ENCODE data around the gene DVL1.

DVL1 gene

DNA sequence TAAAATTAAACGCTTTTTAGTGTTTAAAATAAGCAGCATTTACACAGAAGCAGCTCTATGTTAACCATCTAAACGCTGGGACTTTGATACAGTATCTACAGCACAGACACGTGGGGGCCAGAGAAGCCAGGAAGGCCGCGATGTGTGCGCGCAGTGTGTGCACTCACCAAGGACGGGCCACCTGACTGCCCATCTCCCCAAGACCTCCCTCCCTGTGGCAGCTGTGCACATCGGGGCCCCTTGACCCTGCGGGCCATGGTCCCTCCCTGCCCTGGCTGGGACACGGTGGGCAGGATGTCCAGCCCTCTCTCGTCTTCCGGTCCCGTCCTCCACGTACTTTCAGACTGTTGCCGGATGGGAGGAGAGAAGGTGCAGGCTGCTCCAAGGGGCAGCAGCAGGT is 13.9 kb downstream of the DVL1 start:
- Histone ChIP-seq H3K9ac (ENCODE audit: low read length) (no peak overlapping the region), H2BK120ac (ENCODE audit: low read depth, low read length) (no peak overlapping the region), H2BK15ac (replicated peaks; ENCODE audit: low read depth) (no peak overlapping the region), H4K8ac (ENCODE audit: low read depth, low read length) (no peak overlapping the region), H3K27me3 (ENCODE audit: insufficient read depth, low read length, poor library complexity) (no peaks in the 10 kb centered on the region), H2AK5ac (ENCODE audit: low read length) (no peak overlapping the region), H3K27ac (ENCODE audit: low read depth, low read length) (no peak overlapping the region), H3K56ac (ENCODE audit: low read length) (no peak overlapping the region), H3K18ac (ENCODE audit: low read length) (no peak overlapping the region), H3K23ac (ENCODE audit: low read length) (no peak overlapping the region), H3K36me3 (ENCODE audit: control insufficient read depth, insufficient read depth, low read length) (no peaks in the 10 kb centered on the region), H3K4me1 (ENCODE audit: control insufficient read depth, low read depth, low read length) (no peaks in the 10 kb centered on the region), H2BK5ac (ENCODE audit: low read length) (no peak overlapping the region), H3K4ac (ENCODE audit: low read depth, low read length) (no peak overlapping the region), H3K79me1 (ENCODE audit: low read length) (no peaks in the 10 kb centered on the region), H3K4me2 (ENCODE audit: low read length) (no peak overlapping the region), H3K79me2 (ENCODE audit: control insufficient read depth, insufficient read depth, low read length) (no peaks in the 10 kb centered on the region), H3K4me3 (ENCODE audit: low read length) (no peak overlapping the region), H4K5ac (ENCODE audit: low read length) (no peak overlapping the region)
- no CpG with 5 or more reads among the region's 16 CpGs for WGBS (ENCODE audit: extremely low coverage, insufficient coverage, low lambda C conversion rate)
- no peak for DNase-seq

DNA sequence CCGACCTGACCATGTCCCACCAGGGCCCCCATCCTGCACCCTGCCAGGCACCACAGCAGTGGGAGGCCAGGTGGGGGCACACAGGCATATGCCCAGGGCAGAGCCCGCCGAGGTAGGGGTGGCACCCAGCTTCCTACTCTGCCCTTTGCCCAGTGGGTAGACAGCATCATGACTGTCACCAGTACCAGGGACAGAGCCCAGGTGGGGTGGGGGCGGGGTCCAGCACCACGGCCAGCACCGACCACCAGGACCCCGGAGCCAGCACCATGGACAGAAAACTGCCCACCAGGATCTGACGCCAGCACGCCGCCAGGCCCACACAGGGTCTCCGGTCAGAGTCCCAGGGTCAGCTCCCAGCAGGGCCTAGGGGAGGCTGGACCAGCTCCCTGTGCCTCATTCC is 14.4 kb downstream of the DVL1 start:
- Histone ChIP-seq H4K8ac (ENCODE audit: low read depth, low read length) (no peak overlapping the region), H3K4me3 (ENCODE audit: low read length) (no peak overlapping the region), H3K79me2 (ENCODE audit: control insufficient read depth, insufficient read depth, low read length) (no peaks in the 10 kb centered on the region), H3K27me3 (ENCODE audit: insufficient read depth, low read length, poor library complexity) (no peaks in the 10 kb centered on the region), H3K4me2 (ENCODE audit: low read length) (no peak overlapping the region), H3K56ac (ENCODE audit: low read length) (no peak overlapping the region), H3K4ac (ENCODE audit: low read depth, low read length) (no peak overlapping the region), H3K23ac (ENCODE audit: low read length) (no peak overlapping the region), H3K18ac (ENCODE audit: low read length) (no peak overlapping the region), H2BK5ac (ENCODE audit: low read length) (no peak overlapping the region), H3K27ac (ENCODE audit: low read depth, low read length) (no peak overlapping the region), H2BK120ac (ENCODE audit: low read depth, low read length) (no peak overlapping the region), H2AK5ac (ENCODE audit: low read length) (no peak overlapping the region), H3K9ac (ENCODE audit: low read length) (no peak overlapping the region), H3K79me1 (ENCODE audit: low read length) (no peaks in the 10 kb centered on the region), H4K5ac (ENCODE audit: low read length) (no peak overlapping the region), H3K36me3 (ENCODE audit: control insufficient read depth, insufficient read depth, low read length) (no peaks in the 10 kb centered on the region), H3K4me1 (ENCODE audit: control insufficient read depth, low read depth, low read length) (no peaks in the 10 kb centered on the region), H2BK15ac (replicated peaks; ENCODE audit: low read depth) (no peak overlapping the region)
- DNase-seq: peak; percentile 63
- no CpG with 5 or more reads among the region's 11 CpGs for WGBS (ENCODE audit: extremely low coverage, insufficient coverage, low lambda C conversion rate)

DNA sequence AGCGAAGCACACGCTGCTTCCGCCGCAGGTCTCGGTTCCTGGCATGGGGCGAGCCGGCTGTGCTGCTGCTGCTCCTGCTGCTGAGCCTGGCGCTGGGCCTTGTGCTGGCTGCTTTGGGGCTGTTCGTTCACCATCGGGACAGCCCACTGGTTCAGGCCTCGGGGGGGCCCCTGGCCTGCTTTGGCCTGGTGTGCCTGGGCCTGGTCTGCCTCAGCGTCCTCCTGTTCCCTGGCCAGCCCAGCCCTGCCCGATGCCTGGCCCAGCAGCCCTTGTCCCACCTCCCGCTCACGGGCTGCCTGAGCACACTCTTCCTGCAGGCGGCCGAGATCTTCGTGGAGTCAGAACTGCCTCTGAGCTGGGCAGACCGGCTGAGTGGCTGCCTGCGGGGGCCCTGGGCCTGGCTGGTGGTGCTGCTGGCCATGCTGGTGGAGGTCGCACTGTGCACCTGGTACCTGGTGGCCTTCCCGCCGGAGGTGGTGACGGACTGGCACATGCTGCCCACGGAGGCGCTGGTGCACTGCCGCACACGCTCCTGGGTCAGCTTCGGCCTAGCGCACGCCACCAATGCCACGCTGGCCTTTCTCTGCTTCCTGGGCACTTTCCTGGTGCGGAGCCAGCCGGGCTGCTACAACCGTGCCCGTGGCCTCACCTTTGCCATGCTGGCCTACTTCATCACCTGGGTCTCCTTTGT is 15.5 kb downstream of the DVL1 start:
- Histone ChIP-seq H3K18ac (ENCODE audit: low read length) (no peak overlapping the region), H3K27ac (ENCODE audit: low read depth, low read length) (no peak overlapping the region), H3K36me3 (ENCODE audit: control insufficient read depth, insufficient read depth, low read length) (no peaks in the 10 kb centered on the region), H3K23ac (ENCODE audit: low read length) (no peak overlapping the region), H2BK5ac (ENCODE audit: low read length) (no peak overlapping the region), H3K4me3 (ENCODE audit: low read length) (no peak overlapping the region), H3K79me2 (ENCODE audit: control insufficient read depth, insufficient read depth, low read length) (no peaks in the 10 kb centered on the region), H3K4me1 (ENCODE audit: control insufficient read depth, low read depth, low read length) (no peaks in the 10 kb centered on the region), H4K8ac (ENCODE audit: low read depth, low read length) (no peak overlapping the region), H3K56ac (ENCODE audit: low read length) (no peak overlapping the region), H4K5ac (ENCODE audit: low read length) (no peak overlapping the region), H3K9ac (ENCODE audit: low read length) (no peak overlapping the region), H3K4ac (ENCODE audit: low read depth, low read length) (no peak overlapping the region), H2BK15ac (replicated peaks; ENCODE audit: low read depth) (no peak overlapping the region), H3K4me2 (ENCODE audit: low read length) (no peak overlapping the region), H2BK120ac (ENCODE audit: low read depth, low read length) (no peak overlapping the region), H2AK5ac (ENCODE audit: low read length) (no peak overlapping the region), H3K27me3 (ENCODE audit: insufficient read depth, low read length, poor library complexity) (no peaks in the 10 kb centered on the region), H3K79me1 (ENCODE audit: low read length) (no peaks in the 10 kb centered on the region)
- no CpG with 5 or more reads among the region's 36 CpGs for WGBS (ENCODE audit: extremely low coverage, insufficient coverage, low lambda C conversion rate)
- no peak for DNase-seq

DNA sequence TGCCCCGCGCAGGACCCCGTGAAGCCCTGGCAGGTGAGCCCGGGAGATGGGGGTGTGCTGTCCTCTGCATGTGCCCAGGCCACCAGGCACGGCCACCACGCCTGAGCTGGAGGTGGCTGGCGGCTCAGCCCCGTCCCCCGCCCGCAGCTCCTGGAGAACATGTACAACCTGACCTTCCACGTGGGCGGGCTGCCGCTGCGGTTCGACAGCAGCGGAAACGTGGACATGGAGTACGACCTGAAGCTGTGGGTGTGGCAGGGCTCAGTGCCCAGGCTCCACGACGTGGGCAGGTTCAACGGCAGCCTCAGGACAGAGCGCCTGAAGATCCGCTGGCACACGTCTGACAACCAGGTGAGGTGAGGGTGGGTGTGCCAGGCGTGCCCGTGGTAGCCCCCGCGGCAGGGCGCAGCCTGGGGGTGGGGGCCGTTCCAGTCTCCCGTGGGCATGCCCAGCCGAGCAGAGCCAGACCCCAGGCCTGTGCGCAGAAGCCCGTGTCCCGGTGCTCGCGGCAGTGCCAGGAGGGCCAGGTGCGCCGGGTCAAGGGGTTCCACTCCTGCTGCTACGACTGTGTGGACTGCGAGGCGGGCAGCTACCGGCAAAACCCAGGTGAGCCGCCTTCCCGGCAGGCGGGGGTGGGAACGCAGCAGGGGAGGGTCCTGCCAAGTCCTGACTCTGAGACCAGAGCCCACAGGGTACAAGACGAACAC is 16.3 kb downstream of the DVL1 start:
- no peak overlapping the region for H3K9ac ChIP-seq (ENCODE audit: low read length)
- no peaks in the 10 kb centered on the region for H3K36me3 ChIP-seq (ENCODE audit: control insufficient read depth, insufficient read depth, low read length)
- H2BK120ac ChIP-seq (ENCODE audit: low read depth, low read length): no peak overlapping the region
- H2BK15ac ChIP-seq (replicated peaks; ENCODE audit: low read depth): no peak overlapping the region
- WGBS (ENCODE audit: extremely low coverage, insufficient coverage, low lambda C conversion rate): no CpG with 5 or more reads among the region's 48 CpGs
- H3K23ac ChIP-seq (ENCODE audit: low read length): no peak overlapping the region
- H3K27me3 ChIP-seq (ENCODE audit: insufficient read depth, low read length, poor library complexity): no peaks in the 10 kb centered on the region
- no peak overlapping the region for H2AK5ac ChIP-seq (ENCODE audit: low read length)
- no peak for DNase-seq
- no peaks in the 10 kb centered on the region for H3K79me1 ChIP-seq (ENCODE audit: low read length)
- H3K79me2 ChIP-seq (ENCODE audit: control insufficient read depth, insufficient read depth, low read length): no peaks in the 10 kb centered on the region
- H3K4me3 ChIP-seq (ENCODE audit: low read length): no peak overlapping the region
- no peaks in the 10 kb centered on the region for H3K4me1 ChIP-seq (ENCODE audit: control insufficient read depth, low read depth, low read length)
- no peak overlapping the region for H3K56ac ChIP-seq (ENCODE audit: low read length)
- H2BK5ac ChIP-seq (ENCODE audit: low read length): no peak overlapping the region
- H3K18ac ChIP-seq (ENCODE audit: low read length): no peak overlapping the region
- H4K8ac ChIP-seq (ENCODE audit: low read depth, low read length): no peak overlapping the region
- H3K4ac ChIP-seq (ENCODE audit: low read depth, low read length): no peak overlapping the region
- H3K4me2 ChIP-seq (ENCODE audit: low read length): no peak overlapping the region
- no peak overlapping the region for H4K5ac ChIP-seq (ENCODE audit: low read length)
- no peak overlapping the region for H3K27ac ChIP-seq (ENCODE audit: low read depth, low read length)

DNA sequence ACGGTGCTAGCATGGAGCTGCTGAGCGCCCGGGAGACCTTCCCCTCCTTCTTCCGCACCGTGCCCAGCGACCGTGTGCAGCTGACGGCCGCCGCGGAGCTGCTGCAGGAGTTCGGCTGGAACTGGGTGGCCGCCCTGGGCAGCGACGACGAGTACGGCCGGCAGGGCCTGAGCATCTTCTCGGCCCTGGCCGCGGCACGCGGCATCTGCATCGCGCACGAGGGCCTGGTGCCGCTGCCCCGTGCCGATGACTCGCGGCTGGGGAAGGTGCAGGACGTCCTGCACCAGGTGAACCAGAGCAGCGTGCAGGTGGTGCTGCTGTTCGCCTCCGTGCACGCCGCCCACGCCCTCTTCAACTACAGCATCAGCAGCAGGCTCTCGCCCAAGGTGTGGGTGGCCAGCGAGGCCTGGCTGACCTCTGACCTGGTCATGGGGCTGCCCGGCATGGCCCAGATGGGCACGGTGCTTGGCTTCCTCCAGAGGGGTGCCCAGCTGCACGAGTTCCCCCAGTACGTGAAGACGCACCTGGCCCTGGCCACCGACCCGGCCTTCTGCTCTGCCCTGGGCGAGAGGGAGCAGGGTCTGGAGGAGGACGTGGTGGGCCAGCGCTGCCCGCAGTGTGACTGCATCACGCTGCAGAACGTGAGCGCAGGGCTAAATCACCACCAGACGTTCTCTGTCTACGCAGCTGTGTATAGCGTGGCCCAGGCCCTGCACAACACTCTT is 17.0 kb downstream of the DVL1 start:
- no peak overlapping the region for H4K8ac ChIP-seq (ENCODE audit: low read depth, low read length)
- no peak overlapping the region for H3K18ac ChIP-seq (ENCODE audit: low read length)

More for the DNA sequence above, 17.0 kb downstream of the DVL1 start:
- no peak overlapping the region for H2BK15ac ChIP-seq (replicated peaks; ENCODE audit: low read depth)
- H3K4me2 ChIP-seq (ENCODE audit: low read length): no peak overlapping the region
- no peaks in the 10 kb centered on the region for H3K79me1 ChIP-seq (ENCODE audit: low read length)
- H2AK5ac ChIP-seq (ENCODE audit: low read length): no peak overlapping the region
- H3K4me3 ChIP-seq (ENCODE audit: low read length): no peak overlapping the region
- H3K27me3 ChIP-seq (ENCODE audit: insufficient read depth, low read length, poor library complexity): no peaks in the 10 kb centered on the region
- DNase-seq: no peak
- H3K23ac ChIP-seq (ENCODE audit: low read length): no peak overlapping the region
- no peak overlapping the region for H2BK120ac ChIP-seq (ENCODE audit: low read depth, low read length)
- no CpG with 5 or more reads among the region's 57 CpGs for WGBS (ENCODE audit: extremely low coverage, insufficient coverage, low lambda C conversion rate)
- no peak overlapping the region for H3K9ac ChIP-seq (ENCODE audit: low read length)
- H3K27ac ChIP-seq (ENCODE audit: low read depth, low read length): no peak overlapping the region
- no peak overlapping the region for H2BK5ac ChIP-seq (ENCODE audit: low read length)
- H3K79me2 ChIP-seq (ENCODE audit: control insufficient read depth, insufficient read depth, low read length): no peaks in the 10 kb centered on the region
- H3K4me1 ChIP-seq (ENCODE audit: control insufficient read depth, low read depth, low read length): no peaks in the 10 kb centered on the region
- H3K56ac ChIP-seq (ENCODE audit: low read length): no peak overlapping the region
- no peak overlapping the region for H4K5ac ChIP-seq (ENCODE audit: low read length)
- H3K36me3 ChIP-seq (ENCODE audit: control insufficient read depth, insufficient read depth, low read length): no peaks in the 10 kb centered on the region
- H3K4ac ChIP-seq (ENCODE audit: low read depth, low read length): no peak overlapping the region
